Memory B cell (primary cell): ENCODE results near the gene PPP3CA.

Source experiments
- ATAC-seq: fragments of 150-1000 bp; cut with Tn5 transposase; 2 replicates; pipeline ENCODE4 v1.10.0; 2021; ENCODE audit warnings: low read depth, mild to moderate bottlenecking, moderate library complexity
- DNase-seq, 2 donors: peaks; one replicate each; pipeline ENCODE4 v3.0.0; 2022; ENCODE audit warnings: low spot score in 2 of 2
- H3K27ac Mint-ChIP-seq: one replicate; pipeline ENCODE4 v1.8.0; 2022; ENCODE audit warnings: mild to moderate bottlenecking, moderate library complexity, mixed read lengths
- H3K27me3 Mint-ChIP-seq: one replicate; pipeline ENCODE4 v1.8.0; 2022; ENCODE audit warnings: mixed read lengths
- H3K36me3 Mint-ChIP-seq: one replicate; pipeline ENCODE4 v1.8.0; 2022; ENCODE audit warnings: mild to moderate bottlenecking, mixed read lengths
- H3K4me1 Mint-ChIP-seq: one replicate; pipeline ENCODE4 v1.8.0; 2022; ENCODE audit warnings: mixed read lengths
- H3K4me3 Mint-ChIP-seq: one replicate; pipeline ENCODE4 v1.8.0; 2022; ENCODE audit warnings: mild to moderate bottlenecking, moderate library complexity, mixed read lengths
- H3K9me3 Mint-ChIP-seq: one replicate; pipeline ENCODE4 v1.8.0; 2022; ENCODE audit warnings: mixed read lengths

Gene PPP3CA

DNA sequence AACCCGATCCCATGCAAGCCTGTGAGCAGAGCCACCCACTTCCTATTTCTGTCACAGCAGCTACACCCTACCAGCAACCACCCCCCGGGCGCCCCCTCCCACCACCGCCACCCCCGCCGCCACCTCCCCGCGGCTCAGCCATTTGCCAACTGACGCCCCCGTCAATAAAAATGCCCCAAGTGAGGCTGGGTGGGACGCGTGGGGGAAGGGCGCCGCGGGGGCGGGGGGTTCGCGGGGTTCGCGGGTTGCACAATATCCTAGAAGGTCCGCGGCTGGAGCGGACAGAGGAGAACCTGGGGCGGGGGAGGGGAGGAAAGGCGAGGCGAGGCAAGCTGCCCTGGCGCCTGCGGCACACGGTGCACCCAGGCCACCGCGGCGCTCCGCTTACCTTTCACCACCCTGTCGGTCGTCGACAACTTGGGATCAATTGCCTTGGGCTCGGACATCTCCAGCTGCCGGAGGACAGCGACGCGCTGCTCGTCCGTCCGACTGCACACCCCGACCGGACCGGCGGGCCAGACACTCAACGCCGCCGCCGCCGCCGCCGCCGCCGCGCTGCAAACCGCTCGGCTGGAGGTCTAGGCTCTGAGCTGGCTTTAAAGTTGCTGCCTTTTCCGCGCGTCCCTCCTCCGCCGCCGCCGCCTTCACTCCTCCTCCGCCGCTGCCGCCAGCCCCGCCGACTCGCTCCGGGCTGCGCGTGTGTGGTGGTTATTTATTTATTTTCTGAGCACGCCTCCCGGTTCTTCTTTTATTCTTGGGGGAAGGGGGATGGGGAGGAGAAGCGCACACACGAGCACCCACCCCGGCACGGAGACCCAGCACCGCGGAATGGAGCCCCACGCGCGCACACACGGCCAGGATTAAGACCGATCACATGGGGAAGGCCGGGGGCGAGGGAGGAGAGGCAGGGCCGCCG is 717 bp downstream of the PPP3CA start:
- peak; percentile 42 to 44 for DNase-seq
- no peaks in the 10 kb centered on the region for H3K36me3 Mint-ChIP-seq
- peak overlapping the region; percentile 95 for H3K27ac Mint-ChIP-seq
- peak; percentile 28 for ATAC-seq
- H3K4me3 Mint-ChIP-seq: peak overlapping the region; percentile 97
- H3K9me3 Mint-ChIP-seq: no peaks in the 10 kb centered on the region
- peaks cover 27% of the 10 kb centered on the region for H3K4me1 Mint-ChIP-seq
- no peaks in the 10 kb centered on the region for H3K27me3 Mint-ChIP-seq

DNA sequence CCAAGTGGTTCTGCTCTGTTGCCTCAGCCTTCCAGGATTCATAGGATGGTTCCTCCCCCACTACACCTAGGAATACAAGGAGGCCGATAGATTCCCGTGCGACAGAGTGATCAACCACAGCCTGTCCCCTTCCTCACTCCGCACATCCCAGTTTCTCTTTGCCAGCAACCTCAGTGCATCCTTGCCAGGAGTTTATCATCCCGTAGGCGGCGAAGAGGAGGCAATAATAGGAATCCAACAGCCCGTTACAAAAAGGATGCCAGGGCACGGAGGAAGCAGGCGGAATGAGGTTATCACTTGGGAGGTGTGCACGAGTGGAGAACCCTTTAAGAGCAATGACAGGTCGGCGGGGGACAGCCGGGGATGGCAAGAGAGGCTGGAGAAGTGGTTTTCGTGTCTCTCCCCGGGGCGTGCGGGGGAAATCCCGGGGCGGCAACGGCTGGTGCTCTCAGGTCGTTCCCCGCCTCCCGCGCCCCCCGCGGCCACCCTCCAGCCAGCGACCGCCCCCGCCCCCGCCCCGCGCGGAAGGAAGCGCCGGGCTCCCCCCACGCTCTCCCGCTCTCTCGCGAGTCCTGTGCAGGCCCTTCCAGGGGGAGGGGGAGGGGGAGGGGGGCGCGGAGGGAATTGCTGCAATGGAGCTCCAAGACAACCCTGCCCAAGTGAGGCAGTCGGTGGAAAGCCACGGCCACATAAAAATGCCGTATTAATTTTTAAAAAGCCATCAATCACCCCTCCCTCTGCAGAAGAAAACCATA is 1.6 kb downstream of the PPP3CA start:
- H3K9me3 Mint-ChIP-seq: no peaks in the 10 kb centered on the region
- H3K4me1 Mint-ChIP-seq: peaks cover 31% of the 10 kb centered on the region
- peak overlapping the region; percentile 97 for H3K4me3 Mint-ChIP-seq
- no peaks in the 10 kb centered on the region for H3K27me3 Mint-ChIP-seq
- ATAC-seq (peak; percentile 21), DNase-seq (peak; percentile 64 to 66)
- H3K36me3 Mint-ChIP-seq: no peaks in the 10 kb centered on the region
- H3K27ac Mint-ChIP-seq: peak overlapping the region; percentile 95

DNA sequence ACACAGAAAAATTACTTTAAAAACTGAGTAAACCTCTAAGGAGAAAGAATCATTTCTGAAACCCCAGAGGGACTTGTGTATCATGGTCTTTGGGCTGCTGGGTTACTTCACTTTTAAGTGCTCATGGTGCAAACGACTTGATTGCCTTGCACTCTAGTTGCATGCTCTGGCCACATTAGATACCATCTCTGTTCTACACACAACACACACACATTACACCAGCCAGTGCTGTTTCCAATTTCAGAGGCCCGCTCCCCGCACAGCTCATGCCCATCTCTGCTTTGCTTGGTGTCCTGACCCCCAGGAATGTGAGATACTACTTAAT is 2.1 kb downstream of the PPP3CA start:
- ATAC-seq (no peak), DNase-seq (no peak)
- peak overlapping the region; percentile 95 for H3K27ac Mint-ChIP-seq
- peak overlapping the region; percentile 97 for H3K4me3 Mint-ChIP-seq
- H3K27me3 Mint-ChIP-seq: no peaks in the 10 kb centered on the region
- H3K4me1 Mint-ChIP-seq: peaks cover 31% of the 10 kb centered on the region
- no peaks in the 10 kb centered on the region for H3K36me3 Mint-ChIP-seq
- no peaks in the 10 kb centered on the region for H3K9me3 Mint-ChIP-seq

DNA sequence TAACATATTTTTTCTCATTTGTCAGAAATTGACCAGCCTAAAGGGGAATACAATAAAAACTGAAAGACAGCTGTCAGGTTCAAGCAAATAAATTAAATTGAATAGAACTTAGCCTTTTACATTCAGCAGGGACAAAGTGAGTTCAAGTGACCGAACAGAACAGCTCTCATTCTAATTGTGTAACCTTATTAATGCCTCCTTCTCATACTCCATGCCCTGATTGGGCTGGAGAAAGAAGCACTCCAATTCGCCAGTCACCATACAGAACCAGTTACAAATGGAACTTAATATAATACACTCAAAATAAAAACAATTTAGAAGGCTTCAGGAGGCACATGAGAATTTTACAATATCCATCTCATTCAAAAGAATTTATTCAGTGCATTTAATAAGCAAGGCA is 8.0 kb downstream of the PPP3CA start:
- no peaks in the 10 kb centered on the region for H3K9me3 Mint-ChIP-seq
- peak overlapping the region; percentile 75 for H3K27ac Mint-ChIP-seq
- peaks cover 7% of the 10 kb centered on the region for H3K36me3 Mint-ChIP-seq
- H3K4me1 Mint-ChIP-seq: peaks cover 57% of the 10 kb centered on the region
- DNase-seq: no peak
- no peak overlapping the region for H3K4me3 Mint-ChIP-seq
- no peaks in the 10 kb centered on the region for H3K27me3 Mint-ChIP-seq
- no peak for ATAC-seq

DNA sequence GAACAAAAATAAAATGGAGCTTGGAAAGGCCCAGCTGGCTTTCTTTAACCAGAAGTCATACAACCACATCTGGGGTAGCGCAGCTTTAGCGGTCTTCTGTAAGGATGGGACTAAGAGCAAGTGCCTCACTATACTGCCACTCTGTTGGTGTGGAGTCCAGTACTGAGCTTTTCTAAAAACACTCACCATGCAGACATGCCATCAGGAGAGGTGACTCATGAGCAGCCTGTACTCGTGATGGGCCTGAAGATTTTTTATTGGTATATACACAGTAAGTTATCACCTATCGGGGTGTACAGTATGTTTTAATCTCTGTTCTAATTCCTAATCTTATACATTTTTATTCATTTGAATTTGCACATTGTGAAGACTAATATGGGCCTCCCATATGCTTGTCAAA is 9.6 kb downstream of the PPP3CA start:
- peaks cover 51% of the 10 kb centered on the region for H3K4me1 Mint-ChIP-seq
- no peak for DNase-seq
- H3K9me3 Mint-ChIP-seq: no peaks in the 10 kb centered on the region
- ATAC-seq: no peak
- no peaks in the 10 kb centered on the region for H3K27me3 Mint-ChIP-seq
- peaks cover 7% of the 10 kb centered on the region for H3K36me3 Mint-ChIP-seq
- H3K27ac Mint-ChIP-seq: peak overlapping the region; percentile 75
- peak overlapping the region; percentile 41 for H3K4me3 Mint-ChIP-seq

DNA sequence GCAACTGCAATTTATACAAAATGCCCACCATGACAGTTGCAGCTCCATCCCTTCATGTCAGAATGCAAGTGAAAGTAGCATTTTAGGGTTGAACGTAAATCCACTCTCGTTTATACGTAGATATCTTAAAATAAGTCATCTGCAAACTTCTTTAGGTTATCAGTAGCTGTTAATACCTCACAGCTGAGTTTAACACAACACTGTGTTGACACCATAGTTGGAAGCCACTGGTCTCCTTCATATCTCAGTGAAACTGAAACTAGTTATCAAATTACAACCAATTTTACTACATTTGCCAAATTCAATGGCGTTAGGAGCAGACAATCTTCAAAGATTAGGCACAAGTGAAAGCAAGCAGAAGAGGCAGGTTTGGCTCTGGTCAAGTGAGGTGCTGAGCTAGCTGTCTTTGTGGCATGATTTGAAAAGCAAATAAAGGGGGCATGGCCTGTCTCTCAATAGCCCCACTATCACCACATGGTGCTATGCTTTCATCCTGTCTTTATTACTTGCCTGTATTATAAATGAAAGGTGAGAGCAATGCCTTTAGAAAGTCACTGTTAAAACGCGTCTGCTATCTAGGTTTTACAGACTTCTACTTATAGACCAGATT is 12.3 kb downstream of the PPP3CA start:
- DNase-seq: no peak
- peaks cover 14% of the 10 kb centered on the region for H3K36me3 Mint-ChIP-seq
- peak overlapping the region; percentile 65 for H3K27ac Mint-ChIP-seq
- H3K4me1 Mint-ChIP-seq: peaks cover 64% of the 10 kb centered on the region
- peak overlapping the region; percentile 44 for H3K4me3 Mint-ChIP-seq
- no peaks in the 10 kb centered on the region for H3K27me3 Mint-ChIP-seq
- ATAC-seq: peak; percentile 55
- H3K9me3 Mint-ChIP-seq: no peaks in the 10 kb centered on the region

DNA sequence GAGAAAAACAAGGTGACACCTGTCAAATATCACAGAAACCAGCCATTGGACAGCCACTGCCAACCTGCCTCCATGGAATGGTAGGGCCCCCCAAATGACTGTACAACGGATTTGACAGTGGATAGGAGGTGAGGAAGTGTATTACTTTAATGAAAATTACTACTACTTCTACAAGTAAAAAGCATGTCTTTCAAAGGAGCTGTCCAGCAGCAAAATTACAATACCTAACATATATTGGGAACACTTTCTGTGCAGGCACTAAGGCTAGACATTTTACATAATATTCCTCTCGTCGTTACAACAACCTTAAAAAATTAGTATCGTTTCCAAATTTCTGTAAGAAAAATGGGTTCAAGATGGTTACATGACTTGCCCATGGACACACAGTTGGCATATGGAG is 14.9 kb downstream of the PPP3CA start:
- peaks cover 11% of the 10 kb centered on the region for H3K36me3 Mint-ChIP-seq
- H3K27me3 Mint-ChIP-seq: no peaks in the 10 kb centered on the region
- H3K4me1 Mint-ChIP-seq: peaks cover 55% of the 10 kb centered on the region

DNA sequence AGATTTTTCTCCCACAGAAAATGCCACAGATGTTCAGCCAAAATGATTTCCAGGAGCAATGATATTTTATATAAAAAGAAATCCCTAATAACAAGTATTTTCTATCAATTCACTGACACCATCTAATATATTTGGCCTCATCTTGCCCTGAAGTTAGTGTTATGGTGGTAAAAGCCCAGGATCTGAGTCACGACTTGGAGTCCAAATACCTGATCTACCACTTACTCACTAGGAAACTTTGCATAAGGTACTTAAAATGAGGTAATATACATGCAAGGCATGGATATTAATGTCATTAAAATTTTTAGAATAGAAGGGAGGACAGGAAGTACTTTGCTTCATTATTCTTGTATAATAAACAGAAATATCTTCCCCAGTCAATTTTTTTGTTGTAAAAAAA is 16.3 kb downstream of the PPP3CA start:
- Mint-ChIP-seq H3K4me1 (peaks cover 52% of the 10 kb centered on the region), H3K4me3 (no peak overlapping the region), H3K9me3 (no peaks in the 10 kb centered on the region), H3K27me3 (no peaks in the 10 kb centered on the region), H3K36me3 (peaks cover 11% of the 10 kb centered on the region), H3K27ac (no peak overlapping the region)
- DNase-seq (no peak), ATAC-seq (no peak)

More for the DNA sequence above, 14.9 kb downstream of the PPP3CA start:
- DNase-seq (no peak), ATAC-seq (no peak)
- Mint-ChIP-seq H3K9me3 (no peaks in the 10 kb centered on the region), H3K27ac (no peak overlapping the region), H3K4me3 (no peak overlapping the region)

DNA sequence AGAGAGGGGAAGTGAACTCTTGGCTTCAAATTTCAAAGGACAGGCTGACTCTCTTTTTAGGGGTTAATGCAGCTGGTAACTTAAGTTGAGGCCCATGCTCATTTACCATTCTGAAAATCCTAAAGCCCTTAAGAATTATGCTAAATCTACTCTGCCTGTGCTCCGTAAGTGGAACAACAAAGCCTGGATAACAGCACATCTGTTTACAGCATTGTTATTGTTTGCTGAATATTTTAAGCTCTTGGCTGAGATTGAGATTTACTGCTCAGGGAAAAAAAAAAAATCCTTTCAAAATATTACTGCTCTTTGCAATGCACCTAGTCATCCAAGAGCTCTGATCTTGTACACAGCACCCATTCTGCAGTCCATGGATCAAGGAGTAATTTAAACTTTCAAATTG is 17.7 kb downstream of the PPP3CA start:
- Mint-ChIP-seq H3K4me1 (peaks cover 47% of the 10 kb centered on the region), H3K4me3 (no peak overlapping the region), H3K27me3 (no peaks in the 10 kb centered on the region), H3K9me3 (no peaks in the 10 kb centered on the region), H3K27ac (peak overlapping the region; percentile 64), H3K36me3 (peaks cover 7% of the 10 kb centered on the region)
- no peak for DNase-seq
- no peak for ATAC-seq

DNA sequence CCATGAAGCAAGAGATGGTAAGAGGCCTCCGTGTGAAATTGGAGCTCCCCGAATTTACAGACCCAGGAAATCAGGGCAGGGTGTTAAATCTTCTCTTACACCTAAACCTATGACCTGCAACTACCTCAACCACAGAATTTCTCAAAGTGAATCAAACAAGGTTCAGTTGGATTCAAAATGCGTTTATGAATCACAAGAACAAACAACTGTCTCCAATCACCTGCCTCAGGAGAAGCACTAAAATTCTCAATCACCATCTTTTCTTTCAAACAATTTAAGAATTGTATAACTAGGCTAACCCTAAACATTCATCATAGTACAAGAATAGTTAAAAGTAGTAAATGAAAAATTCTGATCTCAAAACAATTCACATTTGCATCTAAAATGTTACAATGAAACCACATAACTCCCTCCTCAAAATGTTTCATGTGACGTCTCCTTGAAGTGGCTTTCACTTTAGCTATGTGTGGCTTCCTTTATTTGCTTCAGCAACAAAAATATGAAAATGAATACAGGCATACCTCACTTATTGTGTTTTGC is 19.2 kb downstream of the PPP3CA start:
- H3K4me1 Mint-ChIP-seq: peaks cover 50% of the 10 kb centered on the region
- DNase-seq (no peak), ATAC-seq (peak; percentile 92)
- no peaks in the 10 kb centered on the region for H3K27me3 Mint-ChIP-seq
- peaks cover 1% of the 10 kb centered on the region for H3K9me3 Mint-ChIP-seq
- H3K36me3 Mint-ChIP-seq: peaks cover 11% of the 10 kb centered on the region
- H3K4me3 Mint-ChIP-seq: peak overlapping the region; percentile 38
- peak overlapping the region; percentile 64 for H3K27ac Mint-ChIP-seq

DNA sequence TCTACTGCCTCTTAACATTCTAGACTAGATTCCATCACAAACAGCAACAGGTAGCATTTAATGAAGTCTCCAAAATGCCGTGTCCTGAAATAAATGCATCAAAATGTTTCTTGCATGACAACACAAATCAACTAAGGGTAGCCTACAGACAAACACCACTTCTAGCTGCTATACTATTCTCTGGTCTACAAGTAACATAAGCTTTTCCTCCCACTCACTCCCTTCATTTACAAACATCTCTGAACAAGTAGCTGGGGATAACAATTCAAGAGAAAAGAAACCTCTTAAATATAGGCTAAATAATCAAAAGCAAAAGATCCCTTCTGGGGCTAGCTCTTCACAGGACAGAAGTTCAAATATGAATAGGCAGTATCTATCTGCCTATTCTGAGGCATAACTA is 20.8 kb downstream of the PPP3CA start:
- Mint-ChIP-seq H3K9me3 (peaks cover 1% of the 10 kb centered on the region), H3K36me3 (peaks cover 7% of the 10 kb centered on the region), H3K4me3 (no peak overlapping the region), H3K27ac (peak overlapping the region; percentile 41), H3K27me3 (no peaks in the 10 kb centered on the region), H3K4me1 (peaks cover 50% of the 10 kb centered on the region)
- DNase-seq: no peak
- no peak for ATAC-seq

DNA sequence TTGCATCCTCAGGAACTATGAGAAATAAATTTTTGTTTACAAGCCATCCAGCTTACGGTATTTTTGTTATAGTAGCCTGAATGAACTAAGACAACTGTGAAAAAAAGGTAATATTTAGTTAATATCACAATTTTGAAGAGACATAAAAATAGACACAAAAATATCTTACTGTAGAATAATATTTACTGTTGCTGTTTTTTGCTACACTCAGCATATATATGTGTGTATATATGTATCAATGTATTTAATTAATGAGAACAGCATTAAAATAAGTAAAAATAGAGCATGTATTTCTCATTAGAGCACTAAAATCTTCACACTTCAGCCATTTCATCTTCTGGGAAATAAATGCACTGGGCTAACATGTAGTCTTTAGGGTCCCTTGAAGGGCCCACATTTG is 24.6 kb downstream of the PPP3CA start:
- peaks cover 39% of the 10 kb centered on the region for H3K4me1 Mint-ChIP-seq
- no peak for DNase-seq
- no peak overlapping the region for H3K27ac Mint-ChIP-seq
- no peaks in the 10 kb centered on the region for H3K27me3 Mint-ChIP-seq
- H3K36me3 Mint-ChIP-seq: peaks cover 8% of the 10 kb centered on the region
- H3K4me3 Mint-ChIP-seq: no peak overlapping the region
- ATAC-seq: no peak
- peaks cover 1% of the 10 kb centered on the region for H3K9me3 Mint-ChIP-seq

DNA sequence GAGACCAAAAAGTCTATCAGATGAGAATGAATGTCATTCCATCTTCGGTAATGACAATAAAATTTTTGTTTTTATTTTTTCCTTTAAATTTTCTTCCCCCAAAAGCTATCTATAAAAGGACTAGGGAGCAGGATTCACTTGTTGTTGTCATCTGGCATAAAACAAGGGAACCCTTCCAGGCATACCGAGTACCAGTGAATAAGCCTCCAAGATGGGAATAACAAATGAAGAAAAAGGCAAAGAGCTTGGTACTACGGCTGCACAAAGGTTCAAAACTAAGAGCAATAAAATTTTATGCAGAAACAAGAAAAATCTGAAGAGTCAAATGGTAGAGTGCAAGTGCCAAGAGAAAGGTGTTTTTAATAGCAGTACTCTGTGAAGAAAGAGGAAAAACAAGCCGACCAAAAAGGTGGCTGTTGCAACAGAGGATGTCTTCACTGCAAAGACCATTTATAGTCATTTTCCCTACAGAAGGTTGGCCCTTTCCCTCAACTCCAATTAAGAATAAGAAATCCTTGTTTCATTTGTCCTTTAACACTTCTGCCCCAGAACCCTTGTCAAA is 25.8 kb downstream of the PPP3CA start:
- no peak overlapping the region for H3K4me3 Mint-ChIP-seq
- H3K4me1 Mint-ChIP-seq: peaks cover 41% of the 10 kb centered on the region
- no peaks in the 10 kb centered on the region for H3K27me3 Mint-ChIP-seq
- peaks cover 8% of the 10 kb centered on the region for H3K36me3 Mint-ChIP-seq
- H3K27ac Mint-ChIP-seq: peak overlapping the region; percentile 13
- no peak for DNase-seq
- no peak for ATAC-seq
- peaks cover 1% of the 10 kb centered on the region for H3K9me3 Mint-ChIP-seq

DNA sequence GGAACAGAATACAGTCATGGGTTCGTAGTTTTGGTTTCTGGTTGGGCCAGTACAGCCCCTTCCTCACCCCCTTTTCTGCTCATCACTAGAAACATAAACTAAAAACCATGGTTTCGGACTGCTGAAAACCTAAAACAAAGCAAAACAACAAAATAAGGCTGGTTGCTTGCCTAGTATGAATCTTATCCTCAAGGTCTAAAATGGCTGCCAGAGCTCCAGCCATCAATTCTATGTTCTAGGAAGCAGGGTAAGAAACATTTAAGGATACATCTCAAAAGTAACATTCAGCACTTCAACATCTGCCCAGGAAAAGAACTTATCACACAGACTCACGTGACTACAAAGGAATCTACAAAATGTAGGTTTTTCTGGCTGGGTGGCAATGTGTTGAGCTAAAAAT is 31.5 kb downstream of the PPP3CA start:
- Mint-ChIP-seq H3K4me1 (peaks cover 29% of the 10 kb centered on the region), H3K4me3 (no peak overlapping the region), H3K27ac (peak overlapping the region; percentile 17), H3K36me3 (peaks cover 10% of the 10 kb centered on the region), H3K9me3 (peaks cover 1% of the 10 kb centered on the region), H3K27me3 (no peaks in the 10 kb centered on the region)
- DNase-seq (no peak), ATAC-seq (no peak)
